HG02885 (cell line): ENCODE results near the gene KIF5A.
"Not testable (repeated sequence)": the region's sequence is repeated elsewhere in the genome, so short reads cannot be mapped to it uniquely, and the experiment has no call there.

Source experiments
- ATAC-seq: cut with Tn5 transposase; IDR thresholded peaks from one replicate; pipeline ENCODE4 v1.9.1; 2021; ENCODE audit warnings: mild to moderate bottlenecking; ENCODE audit not compliant: unreplicated experiment, poor library complexity

The KIF5A gene

DNA sequence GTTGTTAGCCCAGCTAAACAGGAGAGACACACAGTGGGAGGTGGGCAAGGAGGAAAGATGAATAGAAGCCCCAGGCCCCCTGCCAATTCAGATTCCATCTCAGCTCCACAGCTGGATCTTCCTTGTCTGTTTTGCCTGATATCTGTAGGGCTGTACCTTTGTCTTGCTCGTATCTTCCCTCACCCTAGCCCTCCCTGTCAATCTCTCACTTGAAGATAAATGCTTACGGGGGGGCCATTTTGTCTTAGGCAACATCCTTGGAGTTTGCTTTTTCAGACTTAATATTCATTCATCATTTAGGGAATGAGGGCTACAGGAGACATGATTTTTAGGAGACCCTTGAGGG, 2.4 kb downstream of the KIF5A start:
- no peak for ATAC-seq

DNA sequence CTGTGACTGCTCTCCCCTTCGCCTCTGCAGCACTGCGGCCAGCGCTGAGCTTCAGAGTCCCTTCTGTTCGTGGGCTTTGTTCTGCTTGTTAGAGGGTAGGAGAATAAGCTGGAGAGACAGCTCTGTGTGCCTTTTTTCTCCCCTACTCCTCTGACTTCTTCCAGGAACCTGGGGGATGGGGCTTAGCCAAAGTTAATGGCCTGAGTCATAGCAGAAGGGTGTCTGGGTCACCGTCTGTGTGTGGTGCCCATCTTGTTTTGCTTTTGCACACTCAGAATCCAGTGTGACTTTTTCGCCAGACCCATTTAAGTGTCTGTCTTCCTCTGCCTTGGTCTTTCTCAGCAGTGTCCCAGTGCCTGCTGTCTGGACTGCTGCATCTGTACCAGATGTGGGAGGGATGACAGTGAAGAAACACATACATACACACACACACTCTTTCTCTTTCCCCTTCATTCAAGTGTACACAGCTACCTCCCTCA, 3.0 kb downstream of the KIF5A start:
- no peak for ATAC-seq

DNA sequence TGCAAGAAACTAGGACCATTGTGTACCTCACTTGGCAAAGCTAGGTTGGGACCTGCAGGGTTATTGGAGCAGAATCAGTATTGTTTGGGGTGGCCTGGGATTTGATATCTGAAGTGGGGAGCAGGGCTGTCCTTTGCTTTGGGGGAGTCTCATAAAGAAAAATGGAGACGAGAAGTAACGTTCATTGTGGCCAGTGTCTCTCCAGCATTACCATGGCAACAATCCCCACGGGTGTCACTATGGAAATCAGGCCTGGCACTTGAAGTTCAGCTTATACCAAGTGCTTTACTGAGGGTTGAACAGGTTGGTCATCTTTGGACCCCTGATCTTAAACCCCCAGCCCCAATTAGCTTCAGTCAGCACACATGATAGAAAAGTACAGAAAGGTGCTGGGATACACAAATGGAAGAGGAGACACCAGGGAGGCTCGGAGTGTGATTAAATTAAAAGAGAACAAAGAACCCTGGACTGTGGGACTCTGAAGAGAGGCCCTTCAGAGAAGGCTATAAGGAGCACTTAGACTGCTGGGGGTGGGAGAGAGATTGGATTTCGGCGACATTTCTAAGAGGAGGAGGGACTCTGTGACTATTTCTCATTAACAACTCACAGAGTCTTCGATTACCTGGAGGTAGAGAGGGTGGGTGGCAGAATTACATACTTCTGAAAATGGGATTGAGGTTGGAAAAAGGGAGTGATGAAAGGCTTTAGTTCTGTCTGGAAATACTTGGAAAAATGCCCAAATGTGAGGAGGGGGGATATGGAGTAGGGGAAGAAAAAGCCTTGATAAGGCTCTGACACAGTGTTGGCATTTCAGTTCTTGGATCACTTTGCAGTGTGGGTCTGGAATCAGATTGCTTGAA, 3.7 kb downstream of the KIF5A start:
- ATAC-seq, result no peak

DNA sequence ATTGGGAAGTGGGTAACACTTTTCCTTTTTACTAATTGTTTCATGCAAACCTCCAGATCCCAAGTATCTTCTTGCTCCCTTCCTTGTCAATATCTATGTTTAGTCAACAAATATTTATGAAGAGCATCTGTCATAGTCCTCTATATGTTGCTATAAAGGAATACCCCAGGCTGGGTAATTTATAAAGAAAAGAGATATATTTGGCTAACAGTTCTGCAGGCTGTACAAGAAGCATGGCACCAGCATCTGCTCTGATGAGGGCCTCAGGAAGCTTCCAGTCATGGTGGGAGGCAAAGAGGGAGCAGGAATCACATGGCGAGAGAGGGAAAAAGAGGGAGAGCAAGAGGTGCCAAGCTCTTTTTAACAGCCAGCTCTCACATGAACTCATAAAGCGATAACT, 4.6 kb downstream of the KIF5A start:
- no peak for ATAC-seq

DNA sequence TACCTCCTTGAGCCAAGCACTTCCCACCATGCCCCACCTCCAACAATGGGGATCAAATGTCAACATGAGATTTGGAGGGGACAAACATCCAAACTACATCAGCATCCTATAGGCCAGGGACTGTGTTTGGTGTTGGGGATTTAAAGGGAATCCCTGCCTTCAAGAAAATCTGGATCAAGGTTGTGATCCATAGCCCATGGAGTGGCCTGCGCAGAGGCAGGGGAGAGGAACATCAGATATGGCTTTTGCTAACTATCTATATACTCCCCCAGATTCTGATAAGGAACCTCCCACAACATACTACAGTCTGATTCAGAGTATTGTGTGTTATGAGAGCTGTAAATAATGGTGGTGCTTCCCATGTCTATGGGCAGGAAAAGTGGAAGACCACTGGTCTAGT, 5.1 kb downstream of the KIF5A start:
- no peak for ATAC-seq

DNA sequence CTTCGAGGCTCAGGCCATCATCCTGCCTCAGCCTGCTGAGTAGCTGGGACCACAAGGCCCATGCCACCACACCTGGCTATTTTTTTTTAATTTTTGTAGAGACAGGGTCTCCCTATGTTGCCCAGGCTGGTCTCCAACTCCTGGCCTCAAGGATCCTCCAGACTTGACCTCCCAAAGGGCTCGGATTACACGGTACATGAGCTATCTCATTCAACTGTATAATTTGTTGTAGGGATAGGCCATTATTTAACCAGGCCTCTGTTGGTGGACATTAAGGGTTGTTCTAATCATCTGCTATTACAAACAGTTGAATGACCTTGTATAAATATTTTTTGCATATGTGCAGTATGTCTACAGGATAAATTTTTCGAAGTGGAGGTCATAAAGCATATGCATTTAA, 9.0 kb downstream of the KIF5A start:
- ATAC-seq, result no peak

DNA sequence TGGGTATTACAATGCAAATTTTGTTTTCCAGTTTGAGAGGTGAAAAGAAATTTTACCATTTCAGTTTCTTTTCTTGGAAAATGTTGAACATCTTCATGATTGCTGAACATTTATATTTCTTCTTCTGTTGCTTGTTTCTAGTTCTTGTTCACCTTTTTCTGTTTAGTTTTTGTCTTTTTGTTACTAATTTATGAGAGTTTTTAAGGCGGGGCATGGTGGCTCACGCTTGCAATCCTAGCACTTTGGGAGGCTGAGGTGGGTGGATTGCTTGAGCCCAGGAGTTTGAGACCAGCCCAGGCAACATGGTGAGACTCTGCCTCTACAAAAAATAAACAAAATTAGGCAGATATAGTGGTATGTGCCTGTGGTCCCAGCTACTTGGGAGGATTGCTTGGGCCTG, 10.7 kb downstream of the KIF5A start:
- no peak for ATAC-seq

DNA sequence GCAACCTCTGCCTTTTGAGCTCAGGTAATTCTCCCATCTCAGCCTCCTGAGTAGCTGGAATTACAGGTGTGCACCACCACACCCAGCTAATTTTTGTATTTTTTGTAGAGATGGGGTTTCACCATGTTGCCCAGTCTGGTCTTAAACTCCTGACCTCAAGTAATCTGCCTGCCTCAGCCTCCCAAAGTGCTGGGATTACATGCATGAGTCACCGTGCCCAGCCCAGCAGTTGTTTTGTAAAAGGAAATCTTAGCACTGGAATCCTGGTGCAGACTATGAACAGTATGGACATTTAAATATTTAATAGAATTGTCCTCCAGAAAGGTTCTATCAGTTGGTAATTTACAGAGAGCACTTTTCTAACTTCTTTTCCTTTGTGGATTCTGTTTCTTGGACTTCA, 11.3 kb downstream of the KIF5A start:
- ATAC-seq, result not testable (repeated sequence)

DNA sequence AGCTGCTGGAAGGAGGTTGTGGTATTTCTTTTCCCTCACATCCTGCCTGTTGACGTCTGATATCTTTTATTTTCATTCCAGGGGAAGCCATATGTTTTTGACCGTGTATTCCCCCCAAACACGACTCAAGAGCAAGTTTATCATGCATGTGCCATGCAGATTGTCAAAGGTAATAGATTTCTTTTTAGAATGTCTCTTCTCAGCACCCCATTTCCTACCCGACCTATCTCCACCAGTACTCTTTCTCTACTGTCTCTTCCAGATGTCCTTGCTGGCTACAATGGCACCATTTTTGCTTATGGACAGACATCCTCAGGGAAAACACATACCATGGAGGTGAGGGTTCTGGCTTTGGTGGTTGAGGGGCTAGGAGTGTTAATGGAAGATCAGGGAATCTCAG, 13.5 kb downstream of the KIF5A start:
- ATAC-seq, result no peak

DNA sequence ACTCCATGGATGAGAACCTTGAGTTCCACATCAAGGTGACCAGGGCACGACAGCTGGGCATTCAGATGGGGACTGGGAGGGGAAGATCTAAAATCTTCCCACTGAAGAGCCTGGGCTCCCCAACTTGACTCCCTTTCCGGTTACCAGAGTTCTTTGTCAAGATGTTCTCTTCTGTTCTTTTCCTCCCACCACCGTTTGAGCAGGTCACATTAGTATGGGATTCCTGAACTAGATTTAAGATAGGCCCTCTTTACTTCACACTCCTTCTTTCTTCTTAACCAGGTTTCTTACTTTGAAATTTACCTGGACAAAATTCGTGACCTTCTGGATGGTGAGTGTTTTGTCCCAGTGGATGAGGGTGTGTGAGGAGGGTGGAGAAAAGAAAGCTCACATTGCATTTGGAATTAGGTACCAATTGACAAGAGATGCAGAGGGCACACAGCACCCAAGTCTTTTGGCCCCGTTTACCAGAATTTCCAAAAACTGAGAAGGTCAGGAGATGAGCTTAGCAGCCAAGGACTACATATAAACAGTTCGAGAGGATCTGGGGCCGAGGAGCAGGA, 14.4 kb downstream of the KIF5A start:
- ATAC-seq, result no peak

DNA sequence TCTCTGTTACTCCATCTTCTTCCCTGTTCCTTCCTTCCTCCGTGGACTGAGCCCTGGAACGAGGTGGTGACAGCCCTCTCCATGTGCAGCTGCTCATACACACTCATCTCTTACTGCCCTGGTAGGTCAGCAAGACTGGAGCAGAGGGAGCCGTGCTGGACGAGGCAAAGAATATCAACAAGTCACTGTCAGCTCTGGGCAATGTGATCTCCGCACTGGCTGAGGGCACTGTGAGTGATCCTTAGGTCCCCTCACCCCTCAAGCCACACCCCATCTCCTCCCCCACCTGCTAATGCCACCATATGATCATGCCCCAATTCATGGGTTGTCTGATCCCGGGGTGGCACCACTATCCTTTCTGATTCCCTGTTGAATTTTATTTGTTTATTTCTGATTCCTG, 19.0 kb downstream of the KIF5A start:
- no peak for ATAC-seq

DNA sequence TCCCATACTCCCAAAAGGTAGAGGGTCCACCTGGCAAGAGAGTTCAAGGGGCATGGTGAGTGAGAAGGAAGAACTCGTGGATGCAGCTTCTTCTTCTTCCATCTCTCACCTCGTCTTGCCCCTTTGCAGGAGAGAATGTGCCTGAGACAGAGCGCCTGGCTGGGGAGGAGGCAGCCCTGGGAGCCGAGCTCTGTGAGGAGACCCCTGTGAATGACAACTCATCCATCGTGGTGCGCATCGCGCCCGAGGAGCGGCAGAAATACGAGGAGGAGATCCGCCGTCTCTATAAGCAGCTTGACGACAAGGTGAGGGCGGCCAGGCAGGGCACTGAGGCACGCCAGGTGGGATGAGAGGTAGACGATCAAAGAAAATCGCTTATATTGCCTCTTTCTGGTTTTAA, 20.0 kb downstream of the KIF5A start:
- no peak for ATAC-seq

DNA sequence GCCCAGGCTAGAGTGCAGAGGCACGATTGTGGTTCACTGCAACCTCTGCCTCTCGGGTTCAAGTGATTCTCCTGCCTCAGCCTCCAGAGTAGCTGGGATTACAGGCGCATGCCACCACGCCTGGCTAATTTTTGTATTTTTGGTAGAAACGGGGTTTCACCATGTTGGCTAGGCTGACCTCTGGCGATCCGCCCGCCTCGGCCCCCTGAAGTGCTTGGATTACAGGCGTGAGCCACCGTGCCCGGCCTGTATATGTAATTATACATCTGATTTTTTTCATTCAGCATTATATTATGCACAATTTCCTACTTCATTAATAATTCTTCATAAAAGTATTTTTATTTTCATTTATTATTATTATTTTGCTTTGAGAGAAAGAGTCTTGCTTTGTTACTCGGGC, 20.6 kb downstream of the KIF5A start:
- ATAC-seq, result not testable (repeated sequence)

DNA sequence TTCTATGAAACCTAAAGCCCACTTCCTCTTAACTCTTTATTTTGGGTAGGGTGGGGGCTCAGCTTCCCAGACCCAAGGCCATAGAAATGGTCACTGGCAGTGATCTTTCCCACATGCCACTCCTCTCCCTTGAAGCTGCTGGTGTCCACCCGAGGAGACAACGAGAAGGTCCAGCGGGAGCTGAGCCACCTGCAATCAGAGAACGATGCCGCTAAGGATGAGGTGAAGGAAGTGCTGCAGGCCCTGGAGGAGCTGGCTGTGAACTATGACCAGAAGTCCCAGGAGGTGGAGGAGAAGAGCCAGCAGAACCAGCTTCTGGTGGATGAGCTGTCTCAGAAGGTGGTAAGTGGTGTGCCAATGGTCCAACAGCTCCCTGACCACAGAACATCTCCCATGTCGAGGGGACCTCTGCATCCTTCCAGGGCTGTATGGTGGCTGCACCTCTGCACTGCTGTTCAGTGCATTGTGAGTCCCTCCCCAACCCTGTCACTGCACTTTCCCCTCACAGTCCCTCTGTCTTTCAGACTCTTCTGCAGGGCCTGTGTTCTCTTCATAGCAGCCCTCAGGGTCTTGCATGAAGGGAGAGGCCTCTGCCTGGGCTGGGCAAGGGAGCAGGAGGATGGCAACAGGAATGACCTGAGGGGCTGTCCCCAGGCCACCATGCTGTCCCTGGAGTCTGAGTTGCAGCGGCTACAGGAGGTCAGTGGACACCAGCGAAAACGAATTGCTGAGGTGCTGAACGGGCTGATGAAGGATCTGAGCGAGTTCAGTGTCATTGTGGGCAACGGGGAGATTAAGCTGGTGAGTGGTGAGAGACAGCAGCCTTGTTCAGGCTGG, 22.3 kb downstream of the KIF5A start:
- no peak for ATAC-seq

DNA sequence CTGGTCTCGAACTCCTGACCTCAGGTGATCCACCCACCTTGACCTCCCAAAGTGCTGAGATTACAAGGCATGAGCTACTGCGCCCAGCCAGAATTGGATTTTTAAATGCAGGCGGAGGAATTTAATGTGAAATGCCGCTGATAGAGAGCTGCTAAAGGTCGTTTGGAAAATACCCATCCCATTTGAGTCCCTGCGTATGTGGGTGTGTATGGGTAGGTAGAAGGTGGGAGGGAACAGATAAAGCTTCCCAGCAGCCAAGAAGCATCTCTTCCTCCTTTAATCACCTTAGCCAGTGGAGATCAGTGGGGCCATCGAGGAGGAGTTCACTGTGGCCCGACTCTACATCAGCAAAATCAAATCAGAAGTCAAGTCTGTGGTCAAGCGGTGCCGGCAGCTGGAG, 25.0 kb downstream of the KIF5A start:
- ATAC-seq, result no peak

DNA sequence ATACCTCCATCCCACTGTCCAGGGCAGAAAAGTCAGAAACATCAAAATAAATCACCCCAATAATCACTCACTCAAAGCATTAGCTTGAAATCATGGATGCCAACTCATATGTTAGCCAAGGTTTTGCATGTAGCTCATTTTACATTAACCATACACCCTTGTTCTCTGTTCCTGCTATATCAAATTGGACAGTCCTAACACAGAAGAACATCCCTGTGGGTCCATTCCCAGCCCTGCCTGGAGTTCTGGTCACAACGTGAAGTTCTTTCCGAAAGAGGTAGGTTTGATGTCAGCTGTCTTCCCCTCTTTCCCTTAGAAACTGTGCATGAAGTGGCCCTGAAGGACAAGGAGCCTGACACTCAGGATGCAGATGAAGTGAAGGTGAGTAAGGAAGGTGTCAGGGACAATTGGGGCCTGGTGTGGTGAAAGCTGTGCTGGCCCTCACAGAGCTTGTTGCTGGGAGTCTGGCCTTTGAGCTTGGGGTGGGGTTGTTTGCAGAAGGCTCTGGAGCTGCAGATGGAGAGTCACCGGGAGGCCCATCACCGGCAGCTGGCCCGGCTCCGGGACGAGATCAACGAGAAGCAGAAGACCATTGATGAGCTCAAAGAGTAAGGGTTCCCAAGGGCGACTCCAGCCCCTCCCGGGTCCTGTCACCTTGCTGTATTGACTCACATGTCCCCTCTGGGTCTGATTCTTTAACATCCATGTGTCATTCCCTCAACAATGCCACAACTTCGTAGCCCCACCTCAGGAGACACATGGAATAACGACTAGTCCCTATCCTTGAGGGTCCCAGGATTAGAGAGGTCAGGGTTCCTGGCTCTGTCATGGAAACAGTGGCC, 26.1 kb downstream of the KIF5A start:
- no peak for ATAC-seq

DNA sequence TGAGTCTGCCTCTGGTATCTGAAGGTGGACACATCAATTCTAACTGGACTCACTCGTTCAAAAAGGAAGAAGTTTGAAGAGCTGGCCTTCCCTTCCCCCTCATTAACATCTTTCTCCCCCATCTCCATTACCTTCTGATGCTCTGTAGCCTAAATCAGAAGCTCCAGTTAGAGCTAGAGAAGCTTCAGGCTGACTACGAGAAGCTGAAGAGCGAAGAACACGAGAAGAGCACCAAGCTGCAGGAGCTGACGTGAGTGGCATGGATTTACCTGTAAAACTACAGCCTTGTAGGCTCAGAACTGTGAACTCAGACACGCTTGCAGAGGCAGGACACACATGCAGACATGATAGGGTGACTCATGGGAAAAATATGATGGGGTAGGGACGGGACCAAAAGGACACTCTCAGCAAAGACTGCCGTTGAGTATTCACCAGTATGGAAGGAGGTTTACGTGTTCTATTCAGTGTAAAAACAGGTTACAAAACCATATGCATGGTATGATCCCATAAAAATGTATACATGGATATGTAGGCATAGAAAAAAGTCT, 26.8 kb downstream of the KIF5A start:
- no peak for ATAC-seq

DNA sequence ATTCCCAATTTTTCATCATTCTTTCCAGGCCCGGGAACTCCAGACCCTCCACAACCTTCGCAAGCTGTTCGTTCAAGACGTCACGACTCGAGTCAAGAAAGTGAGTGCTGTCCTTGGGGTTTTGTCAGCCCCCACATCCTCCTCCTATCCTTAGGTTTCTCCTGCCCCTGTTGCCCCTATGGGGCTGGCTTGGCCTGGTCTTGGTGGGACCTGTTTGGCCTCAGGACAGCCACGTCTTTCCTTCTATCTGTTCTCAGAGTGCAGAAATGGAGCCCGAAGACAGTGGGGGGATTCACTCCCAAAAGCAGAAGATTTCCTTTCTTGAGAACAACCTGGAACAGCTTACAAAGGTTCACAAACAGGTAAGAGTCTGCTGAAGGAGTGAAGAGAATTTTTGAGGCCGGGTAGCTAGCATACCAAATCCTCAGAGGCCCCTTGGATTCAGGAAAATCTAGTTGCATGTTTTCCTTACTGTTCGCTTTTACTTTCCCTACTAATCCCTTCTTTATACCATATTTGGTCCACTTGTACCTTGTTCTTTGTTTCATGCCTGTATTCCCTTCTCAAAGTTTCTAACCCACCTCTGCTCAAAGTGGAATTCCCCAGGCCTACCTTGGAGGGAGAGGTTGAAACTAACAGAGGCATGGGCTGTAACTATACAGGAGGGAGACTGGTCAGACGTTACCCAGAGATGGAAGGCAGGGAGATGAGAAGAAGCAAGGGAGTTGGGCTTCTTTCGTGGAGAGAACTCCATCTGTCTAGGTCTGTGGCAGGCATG, 28.3 kb downstream of the KIF5A start:
- no peak for ATAC-seq

DNA sequence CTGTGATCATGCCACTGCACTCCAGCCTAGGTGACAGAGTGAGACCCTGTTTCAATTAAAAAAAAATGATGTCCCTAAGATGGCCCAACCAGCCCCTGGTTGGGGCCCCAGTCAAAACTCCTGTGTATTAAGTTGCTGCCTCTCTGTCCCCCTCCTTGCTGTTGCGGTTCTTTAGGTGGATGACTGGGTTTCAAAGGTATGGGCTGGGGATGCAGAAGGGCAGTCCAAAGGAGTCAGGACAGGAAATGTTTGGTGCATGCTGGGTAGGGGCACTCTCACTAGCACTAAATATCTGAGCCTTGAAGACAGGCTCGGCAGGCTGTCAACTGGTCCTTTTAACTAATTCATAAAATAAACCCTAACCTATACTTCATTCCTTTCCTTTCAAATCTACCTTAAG, 29.2 kb downstream of the KIF5A start:
- ATAC-seq, result no peak
